Hepatocyte (in vitro differentiated cells): ENCODE measurements around the gene CFAP54.

Source experiments
- CTCF ChIP-seq: fragments of 200-600 bp; sonication (generic); IDR thresholded peaks from 2 replicates; pipeline ENCODE4 v1.5.1; 2016; ENCODE audit warnings: antibody characterized with exemption, mild to moderate bottlenecking; ENCODE audit not compliant: poor library complexity
- EZH2 ChIP-seq: fragments of 200-600 bp; sonication (generic); IDR thresholded peaks from 2 replicates; pipeline ENCODE4 v1.6.1; 2016; ENCODE audit warnings: antibody characterized with exemption, mild to moderate bottlenecking, borderline replicate concordance
- EZH2phosphoT487 ChIP-seq: fragments of 200-600 bp; sonication (generic); IDR thresholded peaks from one replicate; pipeline ENCODE4 v1.6.1; 2018; ENCODE audit warnings: antibody characterized with exemption, mild to moderate bottlenecking, low read depth, moderate library complexity; ENCODE audit not compliant: unreplicated experiment, severe bottlenecking

- TF ChIP-seq CTCF = no peak
- TF ChIP-seq EZH2 = no peak
- TF ChIP-seq EZH2phosphoT487 = no peak
These were observed 397.8 kb downstream of the CFAP54 start for GRCh38 chr12:96886998-96887677.
